HG02943 (cell line): Measurements from ENCODE around the gene SRD5A1.
A peak's percentile ranks its signal among the peaks of the same experiment; 100 is the strongest.

Source experiments
- ATAC-seq: cut with Tn5 transposase; IDR thresholded peaks from one replicate; pipeline ENCODE4 v1.9.1; 2021; ENCODE audit warnings: mild to moderate bottlenecking, low read depth, moderate library complexity; ENCODE audit not compliant: unreplicated experiment

The SRD5A1 gene

DNA sequence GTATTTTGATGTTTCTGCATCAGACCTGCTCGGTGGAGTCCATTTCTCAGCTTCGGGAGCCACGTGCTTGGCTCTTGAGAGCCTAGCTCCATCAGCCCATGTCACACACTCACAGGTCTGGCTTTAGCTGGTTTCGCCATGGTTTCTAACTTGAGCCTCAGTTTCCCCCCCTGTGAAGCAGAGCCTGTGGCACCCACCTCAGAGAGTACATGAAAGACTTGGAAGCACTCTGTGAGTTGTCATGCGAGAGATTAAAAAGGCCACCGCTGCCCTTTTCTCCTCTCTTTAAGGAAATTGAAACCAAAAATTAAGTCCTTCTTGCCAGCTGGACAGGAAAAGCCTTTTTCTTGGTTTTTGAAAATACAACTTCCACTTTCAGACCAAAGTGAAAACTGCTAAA, 88.8 kb downstream of the SRD5A1 start:
- ATAC-seq, result peak; percentile 40

DNA sequence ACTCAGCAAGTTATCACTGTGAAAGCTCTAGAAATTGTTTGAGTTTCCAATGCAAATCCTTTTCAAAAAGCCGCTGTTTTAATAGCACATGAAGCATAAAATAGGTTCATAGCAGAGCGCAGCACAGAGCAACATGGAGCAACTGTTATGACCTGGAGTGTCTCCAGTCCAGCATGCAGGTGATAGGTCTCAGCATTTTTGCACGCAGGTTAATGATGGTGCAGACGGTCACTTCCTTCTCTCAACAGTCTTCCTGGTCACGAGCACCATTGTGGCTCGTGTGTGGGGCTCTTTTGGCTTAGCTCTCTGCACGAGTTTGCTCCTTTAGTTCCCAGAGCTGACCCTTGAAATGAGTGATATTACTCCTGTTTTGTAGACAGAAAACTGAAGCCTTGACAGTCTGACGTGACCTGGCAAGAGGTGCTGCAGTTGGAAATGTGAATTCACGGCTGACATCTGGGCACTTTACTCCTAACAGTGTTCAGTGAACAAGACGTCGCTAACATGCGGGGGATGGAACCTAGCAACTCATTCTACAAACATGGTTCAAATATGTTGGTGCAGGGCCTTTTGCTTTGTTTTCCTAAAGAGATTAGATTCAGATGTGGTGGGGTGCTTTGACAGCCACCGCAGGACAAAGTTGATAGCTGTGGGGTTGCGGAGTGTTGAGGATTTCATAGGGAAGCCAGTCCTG, 90.0 kb downstream of the SRD5A1 start:
- no peak for ATAC-seq

DNA sequence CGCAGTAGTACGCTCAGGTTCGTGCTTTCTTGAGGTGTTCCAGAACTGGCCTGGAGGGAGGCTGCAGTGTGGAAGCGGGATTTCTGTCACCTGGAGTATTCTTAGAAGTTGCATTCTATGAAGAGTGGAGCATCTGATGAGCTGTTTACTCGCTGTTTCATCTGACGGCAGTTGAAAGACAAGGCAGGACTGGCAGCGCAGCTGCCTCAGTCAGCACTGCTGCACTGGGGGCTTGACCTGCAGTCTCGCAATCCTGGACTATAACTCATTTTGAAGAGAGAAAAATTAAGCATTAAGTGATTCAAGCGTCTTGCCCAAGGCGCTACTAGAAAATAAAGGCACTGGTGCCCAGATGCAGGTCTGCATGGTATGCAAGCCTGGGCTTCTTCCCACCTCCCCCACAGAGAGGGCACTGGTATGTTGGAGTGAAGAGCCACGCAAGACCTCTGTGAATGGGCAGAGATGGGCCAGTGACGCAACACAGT, 90.6 kb downstream of the SRD5A1 start:
- no peak for ATAC-seq
